Duodenal mucosa (tissue), 2 donors: ENCODE measurements around the gene NLRP5.
A peak's percentile ranks its signal among the peaks of the same experiment; 100 is the strongest.

Experiments
- H3K27ac ChIP-seq: one replicate; pipeline ENCODE4 v1.7.0; 2013; ENCODE audit warnings: low read depth, low read length
- H3K27me3 ChIP-seq, 2 donors: one replicate each; pipeline ENCODE4 v1.7.0; 2013; ENCODE audit warnings: low read length in 2 of 2, control low read depth in 1 of 2; ENCODE audit not compliant: insufficient read depth in 2 of 2, control insufficient read depth in 1 of 2
- H3K36me3 ChIP-seq, 2 donors: one replicate each; pipeline ENCODE4 v1.7.0; 2013; ENCODE audit warnings: low read length in 2 of 2, control low read depth in 1 of 2; ENCODE audit not compliant: insufficient read depth in 2 of 2, control insufficient read depth in 1 of 2
- H3K4me1 ChIP-seq, 2 donors: one replicate each; pipeline ENCODE4 v1.7.0; 2013; ENCODE audit warnings: low read length in 2 of 2, control low read depth in 1 of 2; ENCODE audit not compliant: insufficient read depth in 2 of 2, control insufficient read depth in 1 of 2
- H3K4me3 ChIP-seq, 2 donors: one replicate each; pipeline ENCODE4 v1.7.0; 2013; ENCODE audit warnings: low read length in 2 of 2, low read depth in 1 of 2
- H3K9ac ChIP-seq, 2 donors: one replicate each; pipeline ENCODE4 v1.7.0; 2013; ENCODE audit warnings: low read length in 2 of 2, low read depth in 1 of 2
- H3K9me3 ChIP-seq, 2 donors: one replicate each; pipeline ENCODE4 v1.7.0; 2013; ENCODE audit warnings: low read length in 2 of 2, control low read depth in 1 of 2; ENCODE audit not compliant: control insufficient read depth in 1 of 2

The NLRP5 gene

DNA sequence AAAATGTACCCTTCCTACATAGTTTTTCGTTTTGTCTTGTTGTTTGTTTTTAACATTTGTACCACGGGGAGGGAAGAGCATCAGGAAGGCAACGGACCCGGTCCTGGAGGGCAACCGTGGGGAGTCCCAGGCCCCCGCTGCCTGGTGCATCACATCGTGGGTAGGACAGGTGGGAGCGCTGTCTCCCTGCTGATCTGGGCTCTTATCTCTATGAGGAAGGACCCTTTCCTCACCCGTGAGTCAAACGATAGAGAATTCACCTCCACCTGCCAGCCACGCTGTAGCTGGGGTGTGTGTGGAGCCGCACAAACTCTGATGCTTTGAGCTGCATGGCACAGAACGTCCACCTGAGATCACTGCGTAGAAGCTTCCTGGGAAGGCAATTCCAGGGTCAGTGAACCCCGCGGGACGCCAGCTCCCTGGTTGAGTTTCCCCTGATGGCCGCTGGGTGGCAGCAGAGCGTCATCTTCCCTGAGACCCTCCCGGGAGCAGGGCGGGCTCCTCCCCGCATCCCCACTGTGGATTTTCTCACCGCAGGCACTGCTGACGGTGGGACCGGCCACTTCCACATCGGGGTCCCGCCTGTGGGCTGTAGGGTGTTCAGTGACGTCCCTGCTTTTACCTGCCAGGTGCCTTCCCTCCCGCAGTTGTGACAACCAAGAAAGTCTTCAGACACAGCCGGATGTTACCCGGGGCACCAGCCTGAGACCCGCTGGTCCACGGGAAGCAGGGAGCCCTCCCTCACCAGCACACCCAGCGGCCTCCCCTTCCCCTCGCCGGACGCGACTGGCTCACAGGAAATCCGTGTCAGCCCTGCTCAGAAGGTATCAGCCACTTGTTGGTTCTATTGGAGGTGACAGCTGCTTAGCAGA lies 79.8 kb downstream of the NLRP5 start:
- Histone ChIP-seq H3K27ac (no peak overlapping the region), H3K36me3 (no peaks in the 10 kb centered on the region), H3K9ac (no peak overlapping the region), H3K27me3 (peaks cover 0 to 13% of the 10 kb centered on the region in 2 donors), H3K9me3 (no peaks in the 10 kb centered on the region), H3K4me1 (peaks cover 0 to 4% of the 10 kb centered on the region in 2 donors), H3K4me3 (peak overlapping the region; percentile 19 to 29)

DNA sequence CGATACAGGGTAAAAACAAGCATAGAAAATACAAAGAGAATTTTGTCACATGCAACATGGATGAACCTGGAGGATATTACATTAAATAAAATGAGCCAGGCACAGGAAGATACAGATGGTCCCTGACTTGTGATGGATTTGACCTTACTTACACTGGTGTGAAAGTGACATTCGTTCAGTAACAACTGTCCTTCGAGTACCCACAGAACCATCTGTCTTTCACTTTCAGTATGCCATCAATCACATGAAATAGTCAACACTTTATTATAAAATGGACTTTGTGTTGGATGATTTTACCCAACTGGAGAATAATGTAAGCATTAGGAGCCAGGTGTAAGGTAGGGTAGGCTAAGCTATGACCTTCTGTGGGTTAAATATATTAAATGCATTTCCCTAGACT lies 83.1 kb downstream of the NLRP5 start:
- Histone ChIP-seq H3K36me3 (no peaks in the 10 kb centered on the region), H3K4me1 (peaks cover 0 to 4% of the 10 kb centered on the region in 2 donors), H3K27me3 (peaks cover 0 to 9% of the 10 kb centered on the region in 2 donors), H3K27ac (no peak overlapping the region), H3K9me3 (no peaks in the 10 kb centered on the region), H3K4me3 (no peak overlapping the region), H3K9ac (no peak overlapping the region)

DNA sequence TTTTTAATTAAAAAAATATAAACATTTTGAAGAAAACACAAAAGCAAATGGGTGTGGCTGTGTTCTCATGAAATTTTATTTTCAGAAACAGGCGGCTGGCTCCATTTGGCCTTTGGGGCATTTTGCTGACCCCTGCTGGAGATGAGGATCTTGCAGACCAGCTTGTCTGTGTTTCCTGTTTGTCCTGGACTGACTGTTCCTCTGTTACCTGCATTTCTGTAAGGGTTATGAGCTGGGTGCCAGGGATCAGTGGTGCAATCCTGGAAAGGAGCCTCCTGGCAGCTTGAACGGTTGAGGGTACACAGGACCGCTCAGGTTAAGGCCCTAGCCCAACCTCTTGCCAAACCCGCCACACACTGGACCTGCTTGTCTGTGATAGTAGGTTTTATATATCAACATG lies 84.6 kb downstream of the NLRP5 start:
- H3K27ac ChIP-seq: no peak overlapping the region
- no peaks in the 10 kb centered on the region for H3K36me3 ChIP-seq
- peaks cover 0 to 3% of the 10 kb centered on the region in 2 donors for H3K4me1 ChIP-seq
- peaks cover 0 to 2% of the 10 kb centered on the region in 2 donors for H3K27me3 ChIP-seq
- H3K9ac ChIP-seq: no peak overlapping the region
- no peak overlapping the region for H3K4me3 ChIP-seq
- H3K9me3 ChIP-seq: no peaks in the 10 kb centered on the region

DNA sequence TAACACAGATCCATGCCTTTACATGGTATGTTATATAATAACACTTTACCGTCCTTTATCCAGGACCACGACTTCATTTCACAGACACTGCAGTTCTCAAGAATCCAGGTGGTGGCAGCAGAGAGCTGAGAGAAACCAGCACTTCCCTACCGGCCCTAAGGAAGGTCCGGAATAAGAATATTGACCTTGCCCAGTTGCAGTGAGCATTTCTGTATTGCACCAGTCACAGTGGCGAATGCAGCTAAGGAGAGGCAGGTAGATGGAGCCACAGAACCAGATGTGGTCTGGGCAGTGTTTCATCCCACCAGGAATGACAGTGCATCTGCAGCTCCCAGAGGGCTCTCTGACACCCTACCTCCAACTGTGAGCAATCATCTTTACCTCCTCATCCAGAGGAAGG lies 89.9 kb downstream of the NLRP5 start:
- H3K27ac ChIP-seq: no peak overlapping the region
- no peaks in the 10 kb centered on the region for H3K36me3 ChIP-seq
- peaks cover 3 to 4% of the 10 kb centered on the region in 2 donors for H3K27me3 ChIP-seq
- H3K9me3 ChIP-seq: no peaks in the 10 kb centered on the region
- no peak overlapping the region for H3K4me3 ChIP-seq
- no peak overlapping the region for H3K9ac ChIP-seq
- H3K4me1 ChIP-seq: peaks cover 8 to 9% of the 10 kb centered on the region in 2 donors

DNA sequence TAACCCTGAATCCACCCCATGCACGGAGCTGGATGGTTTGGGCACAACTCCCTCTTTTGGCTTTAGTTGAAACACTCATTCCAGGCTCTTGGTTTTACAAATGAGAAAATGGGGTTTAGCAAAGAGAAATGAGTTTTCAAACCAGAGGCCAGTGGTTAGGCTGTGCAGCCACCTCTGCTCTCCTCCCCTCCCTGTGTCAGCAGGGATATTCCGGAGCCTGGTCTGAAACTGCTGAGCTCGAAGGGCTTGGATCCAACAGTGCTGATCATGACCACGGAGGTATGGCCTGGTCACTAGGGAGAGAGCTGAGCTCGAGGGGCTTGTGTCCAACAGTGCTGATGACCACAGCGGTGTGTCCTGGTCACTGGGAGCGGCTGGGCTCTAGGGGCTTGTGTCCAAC lies 93.0 kb downstream of the NLRP5 start:
- H3K4me1 ChIP-seq: peaks cover 8 to 9% of the 10 kb centered on the region in 2 donors
- no peak overlapping the region for H3K4me3 ChIP-seq
- H3K9me3 ChIP-seq: no peaks in the 10 kb centered on the region
- no peak overlapping the region for H3K27ac ChIP-seq
- H3K36me3 ChIP-seq: no peaks in the 10 kb centered on the region
- peaks cover 4 to 5% of the 10 kb centered on the region in 2 donors for H3K27me3 ChIP-seq
- no peak overlapping the region for H3K9ac ChIP-seq

DNA sequence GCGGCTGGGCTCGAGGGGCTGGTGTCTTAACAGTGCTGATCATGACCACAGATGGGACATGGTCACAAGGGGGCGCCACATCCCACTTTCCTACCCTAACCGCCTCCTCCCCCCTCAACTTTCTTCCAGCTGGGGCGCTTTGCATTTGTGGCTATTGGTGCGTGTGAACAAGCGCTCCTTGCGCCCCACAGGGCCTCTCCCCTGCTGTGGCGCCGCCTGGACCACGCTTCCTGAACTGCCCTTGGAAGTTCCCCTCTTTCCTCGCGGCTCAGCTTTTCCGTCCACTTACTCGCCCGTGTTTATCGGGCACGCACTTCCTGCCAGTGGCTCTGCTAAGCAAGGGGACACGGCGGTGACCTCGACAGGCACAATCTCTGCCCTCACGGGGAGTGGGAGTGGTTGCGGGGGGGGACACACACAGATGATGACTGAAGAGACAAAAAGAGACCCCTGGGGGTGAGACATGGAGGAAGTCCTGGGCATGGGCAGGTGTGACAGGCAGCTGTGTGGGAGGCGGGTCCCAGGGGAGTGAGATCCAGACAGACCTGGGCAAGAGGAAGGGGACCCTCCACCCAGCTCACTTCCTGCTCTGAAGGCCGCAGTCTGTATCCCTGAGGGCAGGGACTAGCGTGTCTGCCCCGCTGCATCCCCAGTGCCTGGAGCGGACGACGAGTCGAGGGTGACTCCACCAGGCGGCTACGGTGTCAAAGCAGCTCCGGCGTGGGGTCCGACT lies 94.3 kb downstream of the NLRP5 start:
- Histone ChIP-seq H3K9me3 (no peaks in the 10 kb centered on the region), H3K9ac (peak overlapping the region; percentile 8 to 52), H3K4me3 (peak overlapping the region; percentile 53 to 78), H3K4me1 (peaks cover 8 to 9% of the 10 kb centered on the region in 2 donors), H3K36me3 (peaks cover 4 to 6% of the 10 kb centered on the region in 2 donors), H3K27me3 (peaks cover 4 to 5% of the 10 kb centered on the region in 2 donors), H3K27ac (no peak overlapping the region)

DNA sequence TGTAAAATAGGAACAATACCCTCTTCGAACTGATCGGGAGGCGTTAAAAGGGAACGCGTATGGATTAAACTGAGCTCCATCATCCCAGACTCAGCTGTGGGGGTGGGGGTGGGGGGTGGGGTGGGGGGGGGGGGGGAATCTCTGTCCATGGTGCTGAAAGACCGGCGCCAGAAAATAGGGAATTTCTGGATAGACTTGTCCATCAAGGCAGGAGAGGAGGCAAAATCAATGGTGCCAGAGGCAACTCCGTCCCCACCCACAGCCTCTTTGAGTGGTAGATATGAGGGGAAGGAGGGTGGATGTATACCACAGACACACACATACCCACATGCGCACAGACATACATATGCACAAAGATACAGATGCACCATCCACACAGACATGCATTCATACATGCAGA lies 97.1 kb downstream of the NLRP5 start:
- no peak overlapping the region for H3K27ac ChIP-seq
- H3K36me3 ChIP-seq: peaks cover 4 to 9% of the 10 kb centered on the region in 2 donors
- no peaks in the 10 kb centered on the region for H3K9me3 ChIP-seq
- no peak overlapping the region for H3K4me3 ChIP-seq
- peaks cover 8 to 9% of the 10 kb centered on the region in 2 donors for H3K4me1 ChIP-seq
- no peak overlapping the region for H3K9ac ChIP-seq
- peaks cover 4 to 5% of the 10 kb centered on the region in 2 donors for H3K27me3 ChIP-seq

DNA sequence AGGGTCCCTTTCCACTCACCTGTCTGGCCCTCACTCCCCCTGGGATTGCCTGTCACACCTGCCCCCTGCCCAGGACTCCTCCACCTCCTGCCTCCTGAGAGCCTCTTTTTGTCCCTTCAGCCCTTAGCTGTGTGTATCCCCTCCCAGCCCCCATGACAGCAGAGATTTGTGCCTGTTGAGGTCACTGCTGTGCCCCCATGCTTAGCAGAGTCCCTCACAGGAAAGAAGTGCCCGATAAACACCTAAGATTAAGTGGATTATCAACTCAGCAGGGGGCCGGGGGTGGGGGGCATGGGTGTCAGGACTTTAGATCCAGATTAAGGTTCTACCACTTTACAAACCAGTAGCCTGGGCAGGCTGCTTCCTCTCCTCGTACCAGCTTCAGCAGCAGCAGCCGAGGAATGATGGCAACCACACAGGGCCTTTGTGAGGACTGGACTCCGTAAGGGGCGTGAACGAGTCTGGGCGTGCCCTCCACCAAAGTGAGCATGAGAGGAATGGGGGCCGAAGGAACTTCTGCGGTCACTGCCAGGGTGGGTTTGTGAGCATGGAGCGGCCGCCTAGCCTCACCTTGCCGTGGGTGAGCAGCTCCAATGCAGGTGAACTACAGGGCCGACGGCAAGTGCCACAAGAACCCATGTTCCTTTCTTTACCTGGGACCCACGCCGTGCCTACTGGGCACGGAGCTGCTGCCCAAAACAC lies 98.4 kb downstream of the NLRP5 start:
- Histone ChIP-seq H3K27me3 (peaks cover 4 to 5% of the 10 kb centered on the region in 2 donors), H3K9ac (no peak overlapping the region), H3K4me1 (peaks cover 8 to 9% of the 10 kb centered on the region in 2 donors), H3K9me3 (no peaks in the 10 kb centered on the region), H3K27ac (no peak overlapping the region), H3K36me3 (peaks cover 4 to 23% of the 10 kb centered on the region in 2 donors), H3K4me3 (no peak overlapping the region)

DNA sequence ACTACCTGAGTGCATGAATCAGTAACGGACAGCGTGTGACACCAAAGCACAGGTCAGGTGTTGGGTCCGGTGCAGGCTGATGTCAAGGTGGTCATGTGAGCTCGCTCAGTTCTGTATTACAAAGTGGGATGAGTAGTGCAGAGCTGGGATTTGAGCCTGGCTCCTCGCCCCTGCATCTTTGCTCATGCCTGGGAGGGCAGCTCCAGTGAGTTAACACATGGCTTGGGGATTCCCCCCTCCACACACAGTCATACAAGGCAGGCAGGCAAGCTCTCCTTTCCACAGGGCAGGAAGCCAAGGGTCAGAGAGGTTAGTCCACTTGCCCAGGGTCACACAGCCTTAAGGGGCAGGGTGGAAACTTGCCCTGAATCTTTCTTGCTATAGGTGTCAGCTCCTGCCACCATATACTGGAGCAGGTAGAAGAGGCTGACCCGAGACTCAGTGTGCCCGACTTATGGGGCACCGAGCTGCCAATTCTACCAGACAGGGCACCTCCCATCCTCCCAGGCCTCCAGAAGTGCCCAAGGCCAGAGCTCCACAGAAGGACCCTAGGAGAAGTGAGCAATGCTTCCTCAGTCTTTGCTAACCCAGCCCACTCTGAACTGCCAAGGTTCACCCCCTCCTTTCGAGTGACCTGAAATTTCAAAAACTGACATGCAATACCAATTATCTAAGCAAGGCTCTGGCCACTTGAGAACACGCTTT lies 99.1 kb downstream of the NLRP5 start:
- H3K9me3 ChIP-seq: no peaks in the 10 kb centered on the region
- H3K4me1 ChIP-seq: peaks cover 8% of the 10 kb centered on the region in 2 donors
- peaks cover 4 to 24% of the 10 kb centered on the region in 2 donors for H3K36me3 ChIP-seq
- no peak overlapping the region for H3K4me3 ChIP-seq
- no peak overlapping the region for H3K9ac ChIP-seq
- peaks cover 4 to 5% of the 10 kb centered on the region in 2 donors for H3K27me3 ChIP-seq
- H3K27ac ChIP-seq: no peak overlapping the region
